ENCODE measurements around the gene CELA1. TPM values are rescaled to one million over a fixed set of nuclear protein-coding genes. Genes with fewer than 3 reads are reported as not detected.

CELA1 gene
- total RNA-seq, 1 experiment from 2014 or later: not detected

DNA sequence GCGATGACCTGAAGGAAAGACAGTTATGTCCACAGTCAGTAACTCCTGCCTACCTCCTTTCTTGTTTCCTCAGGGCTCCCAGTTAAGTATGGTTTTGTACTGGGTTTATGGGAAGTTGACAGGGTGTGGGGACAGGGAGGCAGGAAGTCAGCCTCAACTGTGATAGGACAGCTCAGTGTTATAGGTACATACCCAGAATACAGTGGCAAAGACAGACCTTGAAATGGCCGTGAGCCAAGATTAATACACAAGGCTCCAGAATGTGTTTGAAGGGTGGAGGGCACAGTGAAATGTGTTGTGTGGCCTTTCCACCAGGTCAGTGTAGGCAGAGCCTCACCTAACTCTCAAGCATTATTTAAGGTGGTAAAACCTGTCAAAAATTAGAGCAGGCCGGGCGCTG, 17.9 kb downstream of the CELA1 start:
- Histone ChIP-seq H4K20me1 (ENCODE audit: insufficient read depth) (no peaks in the 10 kb centered on the region), H3K4me3 (replicated peaks in 1 of 2; ENCODE audit: low read depth in 1 of 2, low read length in 2 of 2) (no peak overlapping the region), H3K79me2 (ENCODE audit: insufficient read depth, low read length) (no peaks in the 10 kb centered on the region), H3K4me1 (ENCODE audit: control insufficient read depth in 1 of 2, insufficient read depth in 2 of 2, low read length in 2 of 2) (peaks cover 0 to 4% of the 10 kb centered on the region in 2 experiments; a peak in 1 of 4 replicates), H3K9ac (ENCODE audit: low read length) (no peak overlapping the region), H3K9me2 (ENCODE audit: insufficient read depth) (no peaks in the 10 kb centered on the region), H3K9me3 (ENCODE audit: control insufficient read depth in 1 of 2, insufficient read depth in 1 of 2, low read depth in 1 of 2, low read length in 2 of 2) (no peaks in the 10 kb centered on the region), H3K27ac (ENCODE audit: low read depth, low read length) (no peak overlapping the region), H3K27me3 (ENCODE audit: insufficient read depth, low read length) (no peaks in the 10 kb centered on the region), H3K36me3 (ENCODE audit: control insufficient read depth in 1 of 2, insufficient read depth in 2 of 2, low read length in 2 of 2) (no peaks in the 10 kb centered on the region), H3K4me2 (ENCODE audit: low read length) (no peak overlapping the region), H2AFZ (ENCODE audit: low read depth, low read length, poor library complexity, severe bottlenecking) (no peak overlapping the region)
- RAD21 ChIA-PET (ENCODE audit: low non-redundant PET in 1 of 2, low total read pairs in 2 of 2, uncharacterized antibody in 2 of 2, unreplicated experiment in 2 of 2): no interaction called here
- no peak for ATAC-seq
- CTCF ChIA-PET: no interaction called here
- DNase-seq (ENCODE audit: low read depth, low spot score): no peak
- TF ChIP-seq JUND (IDR thresholded peaks at IDR 0.05) (no peak), SP1 (IDR thresholded peaks at IDR 0.05; ENCODE audit: low read depth) (no peak), RAD21 (IDR thresholded peaks at IDR 0.05; ENCODE audit: low read depth) (no peak), FOSL1 (IDR thresholded peaks at IDR 0.05; ENCODE audit: low read depth) (no peak), ZFX (IDR thresholded peaks at IDR 0.05) (no peak), POLR2AphosphoS5 (IDR thresholded peaks at IDR 0.05; ENCODE audit: low read depth, low read length) (no peak)
- intact Hi-C loops (cut with micrococcal nuclease): no loop called here
- POLR2A ChIA-PET: no interaction called here
- BruUV-seq (replicated peaks): no TSS peak

DNA sequence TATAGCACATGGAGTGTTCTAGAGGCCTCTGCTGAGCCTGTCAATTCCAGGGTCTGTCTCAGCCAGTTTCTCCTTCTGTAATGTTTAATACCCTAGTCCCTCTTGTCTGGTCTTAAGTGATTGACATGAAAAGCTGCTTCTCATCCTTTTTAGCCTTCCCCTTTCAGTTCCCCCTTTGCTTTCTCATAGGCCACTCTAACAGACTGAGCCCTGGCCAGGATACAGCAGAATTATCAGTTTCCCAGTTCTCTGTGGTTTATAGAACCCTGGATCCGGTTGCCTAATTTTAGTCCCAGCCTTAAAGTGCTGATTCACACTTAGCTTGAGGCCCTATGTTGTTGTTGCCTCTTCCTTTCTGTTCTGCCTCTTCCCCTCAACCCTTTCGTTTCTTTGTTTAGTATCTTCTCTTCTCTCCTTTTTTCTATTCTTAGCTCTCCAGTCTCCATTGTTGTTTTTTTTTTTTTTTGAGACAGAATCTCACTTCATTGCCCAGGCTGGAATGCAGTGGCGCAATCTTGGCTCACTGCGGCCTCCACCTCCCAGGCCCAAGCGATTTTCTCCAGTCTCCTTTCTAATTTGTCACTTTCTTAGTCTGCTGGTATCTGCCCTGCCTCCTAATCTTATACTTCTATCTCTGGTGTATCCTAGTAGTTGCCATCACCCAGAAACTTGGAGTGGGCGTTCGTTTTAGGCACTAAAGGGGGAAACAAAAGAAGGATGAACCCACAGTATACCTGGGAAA, 19.6 kb downstream of the CELA1 start:
- no TSS peak for BruUV-seq (replicated peaks)
- no peak overlapping the region for H3K9ac ChIP-seq (ENCODE audit: low read length)
- DNase-seq (ENCODE audit: low read depth, low spot score) (no peak), ATAC-seq (no peak)
- intact Hi-C loops (cut with micrococcal nuclease): no loop called here
- H3K4me3 ChIP-seq (replicated peaks in 1 of 2; ENCODE audit: low read depth in 1 of 2, low read length in 2 of 2): no peak overlapping the region
- H3K4me2 ChIP-seq (ENCODE audit: low read length): no peak overlapping the region
- H2AFZ ChIP-seq (ENCODE audit: low read depth, low read length, poor library complexity, severe bottlenecking): no peak overlapping the region
- no peaks in the 10 kb centered on the region for H3K27me3 ChIP-seq (ENCODE audit: insufficient read depth, low read length)
- no peaks in the 10 kb centered on the region for H3K36me3 ChIP-seq (ENCODE audit: control insufficient read depth in 1 of 2, insufficient read depth in 2 of 2, low read length in 2 of 2)
- POLR2A ChIA-PET: no interaction called here
- no peaks in the 10 kb centered on the region for H4K20me1 ChIP-seq (ENCODE audit: insufficient read depth)
- RAD21 ChIA-PET (ENCODE audit: low non-redundant PET in 1 of 2, low total read pairs in 2 of 2, uncharacterized antibody in 2 of 2, unreplicated experiment in 2 of 2): no interaction called here
- TF ChIP-seq, protein P1, sequence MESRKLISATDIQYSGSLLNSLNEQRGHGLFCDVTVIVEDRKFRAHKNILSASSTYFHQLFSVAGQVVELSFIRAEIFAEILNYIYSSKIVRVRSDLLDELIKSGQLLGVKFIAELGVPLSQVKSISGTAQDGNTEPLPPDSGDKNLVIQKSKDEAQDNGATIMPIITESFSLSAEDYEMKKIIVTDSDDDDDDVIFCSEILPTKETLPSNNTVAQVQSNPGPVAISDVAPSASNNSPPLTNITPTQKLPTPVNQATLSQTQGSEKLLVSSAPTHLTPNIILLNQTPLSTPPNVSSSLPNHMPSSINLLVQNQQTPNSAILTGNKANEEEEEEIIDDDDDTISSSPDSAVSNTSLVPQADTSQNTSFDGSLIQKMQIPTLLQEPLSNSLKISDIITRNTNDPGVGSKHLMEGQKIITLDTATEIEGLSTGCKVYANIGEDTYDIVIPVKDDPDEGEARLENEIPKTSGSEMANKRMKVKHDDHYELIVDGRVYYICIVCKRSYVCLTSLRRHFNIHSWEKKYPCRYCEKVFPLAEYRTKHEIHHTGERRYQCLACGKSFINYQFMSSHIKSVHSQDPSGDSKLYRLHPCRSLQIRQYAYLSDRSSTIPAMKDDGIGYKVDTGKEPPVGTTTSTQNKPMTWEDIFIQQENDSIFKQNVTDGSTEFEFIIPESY (IDR thresholded peaks at IDR 0.05; ENCODE audit: extremely low read depth, insufficient replicate concordance, low read length): no peak
- TF ChIP-seq FOSL1 (IDR thresholded peaks at IDR 0.05; ENCODE audit: low read depth) (no peak), RAD21 (IDR thresholded peaks at IDR 0.05; ENCODE audit: low read depth) (no peak), EZH2phosphoT487 (IDR thresholded peaks at IDR 0.05; ENCODE audit: borderline replicate concordance) (no peak), CEBPB (IDR thresholded peaks at IDR 0.05; ENCODE audit: low read depth) (no peak; the same call in 1 of the 2 replicates)
- TF ChIP-seq, protein P2, sequence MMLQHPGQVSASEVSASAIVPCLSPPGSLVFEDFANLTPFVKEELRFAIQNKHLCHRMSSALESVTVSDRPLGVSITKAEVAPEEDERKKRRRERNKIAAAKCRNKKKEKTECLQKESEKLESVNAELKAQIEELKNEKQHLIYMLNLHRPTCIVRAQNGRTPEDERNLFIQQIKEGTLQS (IDR thresholded peaks at IDR 0.05): no peak
- H3K9me3 ChIP-seq (ENCODE audit: control insufficient read depth in 1 of 2, insufficient read depth in 1 of 2, low read depth in 1 of 2, low read length in 2 of 2): no peaks in the 10 kb centered on the region
- no peaks in the 10 kb centered on the region for H3K79me2 ChIP-seq (ENCODE audit: insufficient read depth, low read length)
- H3K4me1 ChIP-seq (ENCODE audit: control insufficient read depth in 1 of 2, insufficient read depth in 2 of 2, low read length in 2 of 2): peaks cover 0 to 4% of the 10 kb centered on the region in 2 experiments; a peak in 1 of 4 replicates
- no peaks in the 10 kb centered on the region for H3K9me2 ChIP-seq (ENCODE audit: insufficient read depth)
- H3K27ac ChIP-seq (ENCODE audit: low read depth, low read length): no peak overlapping the region
- CTCF ChIA-PET: no interaction called here
